Measurements from ENCODE around the gene SYTL3. TPM values are rescaled to one million over a fixed set of nuclear protein-coding genes. Genes with fewer than 3 reads are reported as not detected.

SYTL3 gene
- total RNA-seq, 1 experiment from 2014 or later, result 14.2 TPM

DNA sequence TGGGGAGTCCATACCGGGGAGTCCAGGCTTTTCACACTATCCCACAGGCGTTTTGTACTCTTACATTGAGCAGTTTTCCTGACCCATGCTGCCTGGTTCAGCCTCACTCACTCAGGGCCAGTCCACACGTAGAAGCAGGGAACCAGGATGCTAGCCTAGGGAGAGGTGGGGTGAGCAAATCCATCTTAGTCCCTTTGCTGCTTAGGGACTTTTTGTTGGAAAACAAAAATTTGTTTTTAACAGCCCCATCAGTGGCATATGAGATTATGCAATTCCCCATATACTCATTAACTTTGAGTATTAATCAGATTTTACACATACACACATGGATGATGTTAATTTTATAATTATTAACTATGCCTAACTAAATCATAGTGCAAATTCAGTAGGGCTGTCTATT lies 85.2 kb downstream of the SYTL3 start:
- peaks cover 61% of the 10 kb centered on the region for H3K36me3 Mint-ChIP-seq (ENCODE audit: insufficient read depth, unreplicated experiment)
- H3K4me1 Mint-ChIP-seq (ENCODE audit: low read depth, unreplicated experiment), result peaks cover 51% of the 10 kb centered on the region
- TF ChIP-seq, protein P1, sequence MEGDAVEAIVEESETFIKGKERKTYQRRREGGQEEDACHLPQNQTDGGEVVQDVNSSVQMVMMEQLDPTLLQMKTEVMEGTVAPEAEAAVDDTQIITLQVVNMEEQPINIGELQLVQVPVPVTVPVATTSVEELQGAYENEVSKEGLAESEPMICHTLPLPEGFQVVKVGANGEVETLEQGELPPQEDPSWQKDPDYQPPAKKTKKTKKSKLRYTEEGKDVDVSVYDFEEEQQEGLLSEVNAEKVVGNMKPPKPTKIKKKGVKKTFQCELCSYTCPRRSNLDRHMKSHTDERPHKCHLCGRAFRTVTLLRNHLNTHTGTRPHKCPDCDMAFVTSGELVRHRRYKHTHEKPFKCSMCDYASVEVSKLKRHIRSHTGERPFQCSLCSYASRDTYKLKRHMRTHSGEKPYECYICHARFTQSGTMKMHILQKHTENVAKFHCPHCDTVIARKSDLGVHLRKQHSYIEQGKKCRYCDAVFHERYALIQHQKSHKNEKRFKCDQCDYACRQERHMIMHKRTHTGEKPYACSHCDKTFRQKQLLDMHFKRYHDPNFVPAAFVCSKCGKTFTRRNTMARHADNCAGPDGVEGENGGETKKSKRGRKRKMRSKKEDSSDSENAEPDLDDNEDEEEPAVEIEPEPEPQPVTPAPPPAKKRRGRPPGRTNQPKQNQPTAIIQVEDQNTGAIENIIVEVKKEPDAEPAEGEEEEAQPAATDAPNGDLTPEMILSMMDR (IDR thresholded peaks at IDR 0.05; ENCODE audit: unreplicated experiment), result no peak
- CTCF ChIA-PET, result no interaction called here
- intact Hi-C loops (cut with micrococcal nuclease; ENCODE audit: unreplicated experiment), result no loop called here
- H3K4me3 Mint-ChIP-seq (ENCODE audit: low read depth, unreplicated experiment), result peak overlapping the region; percentile 29
- peaks cover 6% of the 10 kb centered on the region for H3K9me3 Mint-ChIP-seq (ENCODE audit: low read depth, unreplicated experiment)
- BruUV-seq (replicated peaks), result no TSS peak
- no peak for DNase-seq
- H3K27me3 Mint-ChIP-seq (ENCODE audit: unreplicated experiment), result no peaks in the 10 kb centered on the region
- peak overlapping the region; percentile 92 for H3K27ac Mint-ChIP-seq (ENCODE audit: unreplicated experiment)

DNA sequence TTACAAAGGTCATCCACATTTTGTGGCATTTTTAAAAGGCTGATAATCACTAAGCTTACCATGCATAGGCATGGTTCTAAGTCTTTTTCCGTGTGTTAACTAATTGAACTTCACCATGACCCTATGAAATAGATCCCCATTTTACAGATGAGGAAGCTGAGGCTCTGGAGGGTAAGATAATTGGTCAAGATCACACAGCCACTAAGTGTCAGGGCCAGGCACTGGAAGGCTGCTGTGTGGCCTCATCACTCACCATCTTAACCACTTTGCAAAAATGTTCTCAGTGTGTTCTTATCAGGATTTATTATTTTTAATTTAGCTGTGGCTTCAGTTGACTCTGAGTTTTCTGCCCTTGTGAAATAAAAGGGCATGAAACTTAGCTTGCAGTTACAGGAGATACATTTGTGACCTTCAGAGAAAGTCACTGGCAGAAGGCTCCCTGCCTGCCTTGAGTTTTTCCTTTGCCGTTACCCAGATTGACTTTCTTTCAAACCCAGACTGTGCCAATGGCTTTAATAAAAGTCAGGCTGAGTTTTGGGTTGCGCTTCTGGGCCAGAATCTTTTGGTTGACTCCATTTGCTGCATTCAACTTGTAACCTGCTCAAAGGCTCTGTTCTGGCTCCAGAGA lies 87.3 kb downstream of the SYTL3 start:
- H3K4me1 Mint-ChIP-seq (ENCODE audit: low read depth, unreplicated experiment), result peaks cover 47% of the 10 kb centered on the region
- no peak overlapping the region for H3K4me3 Mint-ChIP-seq (ENCODE audit: low read depth, unreplicated experiment)
- TF ChIP-seq, protein P1 (IDR thresholded peaks at IDR 0.05; ENCODE audit: unreplicated experiment), result no peak
- peaks cover 39% of the 10 kb centered on the region for H3K36me3 Mint-ChIP-seq (ENCODE audit: insufficient read depth, unreplicated experiment)
- CTCF ChIA-PET, result no interaction called here
- BruUV-seq (replicated peaks), result no TSS peak
- peak overlapping the region; percentile 92 for H3K27ac Mint-ChIP-seq (ENCODE audit: unreplicated experiment)
- H3K9me3 Mint-ChIP-seq (ENCODE audit: low read depth, unreplicated experiment), result peaks cover 4% of the 10 kb centered on the region
- no peaks in the 10 kb centered on the region for H3K27me3 Mint-ChIP-seq (ENCODE audit: unreplicated experiment)
- intact Hi-C loops (cut with micrococcal nuclease; ENCODE audit: unreplicated experiment), result no loop called here
- DNase-seq, result no peak

DNA sequence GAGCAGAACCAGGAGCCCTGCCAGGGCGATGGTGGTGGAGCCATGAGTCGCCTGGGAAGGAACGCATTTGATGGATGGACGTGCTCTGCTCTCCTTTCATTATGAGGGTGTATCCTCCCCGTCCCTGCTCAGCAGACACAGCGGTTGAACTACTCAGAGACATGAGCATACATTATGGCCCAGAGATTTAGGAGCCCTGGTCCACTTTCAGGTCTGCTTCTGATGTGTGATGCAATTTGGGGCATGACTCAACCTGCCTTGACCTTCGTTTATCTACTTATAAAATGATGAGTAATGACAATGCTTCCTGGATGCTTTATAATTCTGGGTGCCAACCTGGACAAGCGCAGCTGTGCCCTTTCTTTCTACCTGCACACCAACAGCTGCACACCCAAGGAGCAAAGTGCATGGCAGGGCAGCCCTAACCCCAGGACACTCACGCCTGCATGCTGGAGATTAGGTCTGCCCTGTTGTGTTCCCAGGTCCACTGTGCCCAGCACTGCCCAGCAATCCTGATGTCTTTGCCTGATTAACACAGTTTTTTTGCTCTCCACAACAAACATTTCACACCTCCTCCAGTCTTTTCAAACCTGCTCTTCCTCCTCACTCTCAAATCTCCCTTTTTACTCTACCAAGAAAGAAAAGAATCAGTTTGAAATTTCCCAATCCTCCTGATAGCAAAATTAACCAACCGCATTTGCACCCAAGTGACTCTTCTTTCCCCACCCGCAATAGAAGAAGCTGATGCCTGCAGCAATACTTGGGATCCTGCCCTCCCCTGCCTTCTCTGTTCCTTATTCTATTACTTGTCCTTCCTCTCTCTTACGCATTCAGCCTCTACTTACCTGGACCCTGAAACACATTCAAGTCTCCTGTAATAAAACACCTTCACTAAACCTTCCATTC lies 88.1 kb downstream of the SYTL3 start:
- BruUV-seq (replicated peaks), result no TSS peak
- peaks cover 47% of the 10 kb centered on the region for H3K4me1 Mint-ChIP-seq (ENCODE audit: low read depth, unreplicated experiment)
- intact Hi-C loops (cut with micrococcal nuclease; ENCODE audit: unreplicated experiment), result no loop called here
- TF ChIP-seq, protein P1 (IDR thresholded peaks at IDR 0.05; ENCODE audit: unreplicated experiment), result no peak
- peaks cover 4% of the 10 kb centered on the region for H3K9me3 Mint-ChIP-seq (ENCODE audit: low read depth, unreplicated experiment)
- peak overlapping the region; percentile 60 for H3K27ac Mint-ChIP-seq (ENCODE audit: unreplicated experiment)
- no peak for DNase-seq
- H3K27me3 Mint-ChIP-seq (ENCODE audit: unreplicated experiment), result no peaks in the 10 kb centered on the region
- no peak overlapping the region for H3K4me3 Mint-ChIP-seq (ENCODE audit: low read depth, unreplicated experiment)
- peaks cover 33% of the 10 kb centered on the region for H3K36me3 Mint-ChIP-seq (ENCODE audit: insufficient read depth, unreplicated experiment)
- CTCF ChIA-PET, result interaction anchor here (0.6 kb wide), 1 partner anchor 10 kb away, joined by 5 read pairs; no protein-coding TSS in a partner anchor

DNA sequence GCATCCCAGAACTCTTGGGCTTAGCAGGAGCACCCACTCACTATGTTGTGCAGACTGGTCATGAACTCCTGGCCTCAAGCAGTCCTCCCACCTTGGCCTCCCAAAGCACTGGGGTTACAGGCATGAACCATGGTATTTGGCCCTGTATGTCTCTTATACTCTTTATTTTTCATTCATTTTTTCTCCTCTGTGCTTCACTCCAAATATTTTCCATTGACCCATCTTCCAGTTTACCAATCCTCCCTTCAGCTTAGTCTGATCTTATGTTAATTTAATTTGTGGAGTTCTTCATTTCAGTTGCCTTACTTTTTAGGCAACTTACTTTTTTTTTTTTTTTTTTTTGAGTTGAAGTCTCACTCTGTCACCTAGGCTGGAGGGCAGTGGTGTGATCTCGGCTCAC lies 89.8 kb downstream of the SYTL3 start:
- H3K27ac Mint-ChIP-seq (ENCODE audit: unreplicated experiment), result peak overlapping the region; percentile 60
- BruUV-seq (replicated peaks), result no TSS peak
- TF ChIP-seq, protein P1 (IDR thresholded peaks at IDR 0.05; ENCODE audit: unreplicated experiment), result no peak
- intact Hi-C loops (cut with micrococcal nuclease; ENCODE audit: unreplicated experiment), result no loop called here
- DNase-seq, result no peak
- no peak overlapping the region for H3K4me3 Mint-ChIP-seq (ENCODE audit: low read depth, unreplicated experiment)
- CTCF ChIA-PET, result no interaction called here
- peaks cover 4% of the 10 kb centered on the region for H3K9me3 Mint-ChIP-seq (ENCODE audit: low read depth, unreplicated experiment)
- H3K4me1 Mint-ChIP-seq (ENCODE audit: low read depth, unreplicated experiment), result peaks cover 42% of the 10 kb centered on the region
- H3K36me3 Mint-ChIP-seq (ENCODE audit: insufficient read depth, unreplicated experiment), result peaks cover 22% of the 10 kb centered on the region
- H3K27me3 Mint-ChIP-seq (ENCODE audit: unreplicated experiment), result no peaks in the 10 kb centered on the region

All from Calu3 (cell line).